ENCODE measurements around the gene MS4A8. TPM values are rescaled to one million over a fixed set of nuclear protein-coding genes. Genes with fewer than 3 reads are reported as not detected.

Gene MS4A8
- total and polyA plus RNA-seq, 10 of the 15 experiments (the other 5 are each of a cell fraction or from before 2014, with no cell fraction given) = 0.04 TPM; not detected in 9

- H3K4me1 ChIP-seq (ENCODE audit: control insufficient read depth, insufficient read depth, low read length) = 0 out of 2 replicates have a peak, but pooled peaks cover 3% of the 10 kb centered on the region
- H4K20me1 ChIP-seq (ENCODE audit: control insufficient read depth, insufficient read depth) = no peaks in the 10 kb centered on the region
- no peaks in the 10 kb centered on the region; a peak in 1 of 4 replicates for H3K27me3 ChIP-seq (replicated peaks in 1 of 2; ENCODE audit: control insufficient read depth in 2 of 2, insufficient read depth in 2 of 2, low read length in 1 of 2)
- ChIA-PET POLR2A (interaction anchor here (0.7 kb wide), 1 partner anchor 262 kb away, joined by 4 read pairs; no protein-coding TSS in a partner anchor), RAD21 (ENCODE audit: unreplicated experiment) (interaction anchor here (0.9 kb wide), 1 partner anchor 120 kb away, joined by 3 read pairs; no protein-coding TSS in a partner anchor), CTCF (interaction anchor here (0.5 to 2.4 kb wide), 6 partner anchors 8 to 1209 kb away, joined by 3 to 14 read pairs (median 6); no protein-coding TSS in a partner anchor), SMC1A (ENCODE audit: uncharacterized antibody, unreplicated experiment) (interaction anchor here (0.6 to 2.0 kb wide), 3 partner anchors 10 to 179 kb away, joined by 3 to 8 read pairs (median 3); no protein-coding TSS in a partner anchor)
- no peak for ATAC-seq
- no peak overlapping the region for H3K4me2 ChIP-seq (ENCODE audit: control insufficient read depth, insufficient read depth)
- TF ChIP-seq SREBF1 (IDR thresholded peaks at IDR 0.05; ENCODE audit: low read length) = no peak
- TF ChIP-seq, protein P1, sequence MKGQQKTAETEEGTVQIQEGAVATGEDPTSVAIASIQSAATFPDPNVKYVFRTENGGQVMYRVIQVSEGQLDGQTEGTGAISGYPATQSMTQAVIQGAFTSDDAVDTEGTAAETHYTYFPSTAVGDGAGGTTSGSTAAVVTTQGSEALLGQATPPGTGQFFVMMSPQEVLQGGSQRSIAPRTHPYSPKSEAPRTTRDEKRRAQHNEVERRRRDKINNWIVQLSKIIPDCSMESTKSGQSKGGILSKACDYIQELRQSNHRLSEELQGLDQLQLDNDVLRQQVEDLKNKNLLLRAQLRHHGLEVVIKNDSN (IDR thresholded peaks at IDR 0.05; ENCODE audit: borderline replicate concordance, extremely low read length, insufficient read depth, low read depth, low read length) = peak; percentile 34
- TF ChIP-seq BHLHE40 (IDR thresholded peaks at IDR 0.05; ENCODE audit: borderline replicate concordance in 1 of 2, low read depth in 2 of 2, low read length in 1 of 2) = peak in 1 of 2 experiments; percentile 59; a peak in 2 of 4 replicates
- TF ChIP-seq RAD51 (IDR thresholded peaks at IDR 0.05) = peak; percentile 54; the same call in 1 of the 2 replicates
- no peak overlapping the region for H3K4me3 ChIP-seq
- WGBS (ENCODE audit: insufficient coverage, insufficient replicate concordance, low lambda C conversion rate, missing lambda C conversion rate) = 35% methylated on average over 4 of the region's 4 CpGs
- FAIRE-seq = no peak
- no TSS peak for BruUV-seq (replicated peaks)
- in situ Hi-C loops (cut with MboI) = loop anchor here (25.0 kb wide), 1 partner anchor 1566 kb away; no protein-coding TSS in a partner anchor
- no peaks in the 10 kb centered on the region for H3K36me3 ChIP-seq (ENCODE audit: control insufficient read depth in 2 of 2, insufficient read depth in 2 of 2, low read length in 1 of 2)
- intact Hi-C loops (cut with micrococcal nuclease; ENCODE audit: unreplicated experiment) = no loop called here
- no peaks in the 10 kb centered on the region; the same call in 2 of the 3 replicates for H3K9me3 ChIP-seq (replicated peaks; ENCODE audit: control insufficient read depth, insufficient read depth, low read length)
- H3K79me2 ChIP-seq (ENCODE audit: control insufficient read depth, insufficient read depth, low read length) = no peaks in the 10 kb centered on the region
- H2AFZ ChIP-seq (ENCODE audit: control insufficient read depth, low read depth, low read length) = no peak overlapping the region
- no peak overlapping the region for H3K27ac ChIP-seq (ENCODE audit: control insufficient read depth, insufficient read depth)
- DNase-seq (ENCODE audit: low read depth, low spot score) = no peak
- H3K9ac ChIP-seq (ENCODE audit: control insufficient read depth, insufficient read depth, low read length) = no peak overlapping the region
Observed at GRCh38 chr11:60753309-60753708, 53.9 kb downstream of the MS4A8 start.

DNA sequence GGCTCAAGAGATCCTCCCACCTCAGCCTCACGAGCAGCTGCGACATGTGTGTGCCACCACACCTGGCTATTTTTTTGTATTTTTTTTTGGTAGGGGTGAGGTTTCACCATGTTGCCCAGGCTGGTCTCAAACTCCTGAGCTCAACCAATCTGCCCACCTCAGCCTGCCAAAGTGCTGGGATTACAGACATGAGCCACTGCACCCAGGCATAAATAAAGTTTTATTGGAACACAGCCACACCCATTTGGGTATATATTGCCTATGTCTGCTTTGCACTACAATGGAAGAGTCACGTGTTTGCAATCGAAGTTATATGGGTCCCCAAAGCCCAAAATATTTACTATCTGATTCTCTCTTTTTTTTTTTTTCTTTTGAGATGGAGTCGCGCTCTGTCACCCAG, 55.5 kb downstream of the MS4A8 start:
- RAD21 ChIA-PET (ENCODE audit: unreplicated experiment) = interaction anchor here (0.9 kb wide), 1 partner anchor 97 kb away, joined by 3 read pairs; no protein-coding TSS in a partner anchor
- Histone ChIP-seq H3K27ac (ENCODE audit: control insufficient read depth, insufficient read depth) (no peak overlapping the region), H3K4me2 (ENCODE audit: control insufficient read depth, insufficient read depth) (no peak overlapping the region), H3K9ac (ENCODE audit: control insufficient read depth, insufficient read depth, low read length) (no peak overlapping the region), H4K20me1 (ENCODE audit: control insufficient read depth, insufficient read depth) (no peaks in the 10 kb centered on the region), H2AFZ (ENCODE audit: control insufficient read depth, low read depth, low read length) (no peak overlapping the region), H3K36me3 (ENCODE audit: control insufficient read depth in 2 of 2, insufficient read depth in 2 of 2, low read length in 1 of 2) (no peaks in the 10 kb centered on the region), H3K4me3 (no peak overlapping the region), H3K27me3 (replicated peaks in 1 of 2; ENCODE audit: control insufficient read depth in 2 of 2, insufficient read depth in 2 of 2, low read length in 1 of 2) (no peaks in the 10 kb centered on the region; a peak in 1 of 4 replicates), H3K4me1 (ENCODE audit: control insufficient read depth, insufficient read depth, low read length) (peaks cover 11% of the 10 kb centered on the region), H3K9me3 (replicated peaks; ENCODE audit: control insufficient read depth, insufficient read depth, low read length) (no peaks in the 10 kb centered on the region; the same call in 2 of the 3 replicates), H3K79me2 (ENCODE audit: control insufficient read depth, insufficient read depth, low read length) (no peaks in the 10 kb centered on the region)
- POLR2A ChIA-PET = no interaction called here
- WGBS (ENCODE audit: insufficient coverage, insufficient replicate concordance, low lambda C conversion rate, missing lambda C conversion rate) = 68% methylated on average over 6 of the region's 6 CpGs
- ATAC-seq (no peak), DNase-seq (ENCODE audit: low read depth, low spot score) (no peak), FAIRE-seq (no peak)
- TF ChIP-seq CHD2 (IDR thresholded peaks at IDR 0.05; ENCODE audit: borderline replicate concordance, low read depth, low read length) = no peak
- peak; percentile 54 for TF ChIP-seq ZBTB40 (IDR thresholded peaks at IDR 0.05; ENCODE audit: borderline replicate concordance)
- in situ Hi-C loops (cut with MboI) = loop anchor here (25.0 kb wide), 1 partner anchor 1568 kb away; no protein-coding TSS in a partner anchor
- SMC1A ChIA-PET (ENCODE audit: uncharacterized antibody, unreplicated experiment) = interaction anchor here (2.0 kb wide), 1 partner anchor 8 kb away, joined by 8 read pairs; no protein-coding TSS in a partner anchor
- CTCF ChIA-PET = interaction anchor here (0.9 to 2.2 kb wide), 2 partner anchors 10 to 55 kb away, joined by 3 to 6 read pairs; partner anchors contain the start of gene MS4A8
- no TSS peak for BruUV-seq (replicated peaks)
- intact Hi-C loops (cut with micrococcal nuclease; ENCODE audit: unreplicated experiment) = no loop called here

Data from GM12878 (cell line).